NT2/D1 (cell line): ENCODE measurements around the gene IPO5.
"Not testable (repeated sequence)": the region's sequence is repeated elsewhere in the genome, so short reads cannot be mapped to it uniquely, and the experiment has no call there.

ENCODE experiments used
- SUZ12 ChIP-seq: IDR thresholded peaks from 2 replicates; pipeline ENCODE4 v1.6.1; 2011; ENCODE audit not compliant: insufficient read length, insufficient read depth; ENCODE audit errors: extremely low read depth
- YY1 ChIP-seq: IDR thresholded peaks from 2 replicates; pipeline ENCODE4 v1.6.1; 2011; ENCODE audit not compliant: insufficient read length, insufficient read depth
- ZNF274 ChIP-seq: IDR thresholded peaks from 2 replicates; pipeline ENCODE4 v1.6.1; 2011; ENCODE audit warnings: mild to moderate bottlenecking, low read depth, low read length

DNA sequence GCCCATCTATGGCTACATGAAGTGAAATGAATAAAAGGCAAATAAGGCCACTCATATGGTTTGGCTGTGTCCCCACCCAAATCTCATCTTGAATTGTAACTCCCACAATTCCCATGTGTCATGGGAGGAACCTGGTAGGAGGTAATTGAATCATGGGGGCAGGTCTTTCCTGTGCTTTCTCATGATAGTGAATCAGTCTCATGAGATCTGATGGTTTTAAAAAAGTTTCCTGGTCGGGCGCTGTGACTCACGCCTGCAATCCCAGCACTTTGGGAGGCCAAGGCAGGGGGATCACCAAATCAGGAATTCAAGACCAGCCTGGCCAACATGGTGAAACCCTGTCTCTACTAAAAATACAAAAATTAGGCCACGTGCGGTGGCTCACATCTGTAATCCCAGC is 4.2 kb upstream of the IPO5 start:
- not testable (repeated sequence) for TF ChIP-seq SUZ12, ZNF274, YY1
